Large intestine (tissue), 1 donor: ENCODE data around the gene KRT73. TPM values are rescaled to one million over a fixed set of nuclear protein-coding genes. Genes with fewer than 3 reads are reported as not detected.

Experiments used
- polyA plus RNA-seq: library from polyadenylated mRNA; unstranded; fragments of 120-200 nt; gene quantifications from one replicate; pipeline ENCODE4 v1.2.1, GENCODE V29; 2013

The KRT73 gene
- polyA plus RNA-seq, 1 donor: 0.97 TPM

Other genes with a start within 250 kb of the KRT73 start
- not detected for gene KRT84, start 232.9 kb downstream of the KRT73 start, polyA plus RNA-seq
- gene KRT82, start 212.2 kb downstream of the KRT73 start, polyA plus RNA-seq: not detected
- not detected for gene KRT75, start 184.2 kb downstream of the KRT73 start, polyA plus RNA-seq
- gene KRT6B, start 166.4 kb downstream of the KRT73 start, polyA plus RNA-seq: not detected
- not detected for gene KRT6C, start 144.8 kb downstream of the KRT73 start, polyA plus RNA-seq
- 0.01 TPM for gene KRT6A, start 125.3 kb downstream of the KRT73 start, polyA plus RNA-seq
- 1.8 TPM for gene KRT5, start 98.2 kb downstream of the KRT73 start, polyA plus RNA-seq
- 0.04 TPM for gene KRT71, start 65.4 kb downstream of the KRT73 start, polyA plus RNA-seq
- gene KRT74, start 44.7 kb downstream of the KRT73 start, polyA plus RNA-seq: not detected
- 2.0 TPM for gene KRT72, start 17.1 kb downstream of the KRT73 start, polyA plus RNA-seq
- 0.54 TPM for gene KRT2, start 33.7 kb upstream of the KRT73 start, polyA plus RNA-seq
- 0.51 TPM for gene KRT1, start 61.8 kb upstream of the KRT73 start, polyA plus RNA-seq
- gene KRT77, start 85.0 kb upstream of the KRT73 start, polyA plus RNA-seq: 0.42 TPM
- not detected for gene KRT76, start 158.8 kb upstream of the KRT73 start, polyA plus RNA-seq
- gene KRT3, start 177.6 kb upstream of the KRT73 start, polyA plus RNA-seq: not detected
- gene KRT4, start 195.6 kb upstream of the KRT73 start, polyA plus RNA-seq: not detected
- gene KRT79, start 215.8 kb upstream of the KRT73 start, polyA plus RNA-seq: not detected
- gene KRT78, start 230.4 kb upstream of the KRT73 start, polyA plus RNA-seq: not detected